Endodermal cell (in vitro differentiated cells): ENCODE results near the gene PRKCD. TPM values are rescaled to one million over a fixed set of nuclear protein-coding genes. Genes with fewer than 3 reads are reported as not detected.

ENCODE experiments used
- DNase-seq: peaks from one replicate; pipeline ENCODE4 v3.0.0-alpha.2; 2017
- H3K27ac ChIP-seq: 2 replicates; pipeline ENCODE4 v1.5.1; 2013; ENCODE audit warnings: mild to moderate bottlenecking, low read depth, low read length, moderate library complexity
- H3K27me3 ChIP-seq: 2 replicates; pipeline ENCODE4 v1.6.1; 2013; ENCODE audit warnings: mild to moderate bottlenecking, low read length, moderate library complexity; ENCODE audit not compliant: insufficient read depth, control insufficient read depth, poor library complexity, severe bottlenecking
- H3K36me3 ChIP-seq: 2 replicates; pipeline ENCODE4 v1.7.0; 2013; ENCODE audit warnings: mild to moderate bottlenecking, low read length, moderate library complexity; ENCODE audit not compliant: control insufficient read depth, insufficient read depth
- H3K4me1 ChIP-seq: one replicate; pipeline ENCODE4 v1.7.0; 2013; ENCODE audit warnings: low read length; ENCODE audit not compliant: control insufficient read depth, insufficient read depth
- H3K4me3 ChIP-seq: 2 replicates; pipeline ENCODE4 v1.5.1; 2013; ENCODE audit warnings: mild to moderate bottlenecking, low read length, moderate library complexity
- H3K9ac ChIP-seq: 2 replicates; pipeline ENCODE4 v1.6.1; 2013; ENCODE audit warnings: mild to moderate bottlenecking, low read length, moderate library complexity; ENCODE audit not compliant: poor library complexity, severe bottlenecking; ENCODE audit errors: extremely low read depth
- H3K9me3 ChIP-seq: 2 replicates; pipeline ENCODE4 v1.6.1; 2013; ENCODE audit warnings: mild to moderate bottlenecking, low read length, moderate library complexity; ENCODE audit not compliant: control insufficient read depth
- H3K27ac Mint-ChIP-seq: 2 replicates; pipeline ENCODE4 v1.8.0; 2020; ENCODE audit warnings: mixed read lengths
- H3K27me3 Mint-ChIP-seq: 2 replicates; pipeline ENCODE4 v1.8.0; 2021; ENCODE audit warnings: mild to moderate bottlenecking, mixed read lengths; ENCODE audit not compliant: insufficient read depth
- H3K36me3 Mint-ChIP-seq: 2 replicates; pipeline ENCODE4 v1.8.0; 2020; ENCODE audit warnings: low read depth, mixed read lengths
- H3K4me1 Mint-ChIP-seq: 2 replicates; pipeline ENCODE4 v1.8.0; 2020; ENCODE audit warnings: mixed read lengths
- H3K4me3 Mint-ChIP-seq: 2 replicates; pipeline ENCODE4 v1.8.0; 2020; ENCODE audit warnings: mild to moderate bottlenecking, moderate library complexity, mixed read lengths
- H3K9me3 Mint-ChIP-seq: 2 replicates; pipeline ENCODE4 v1.8.0; 2020; ENCODE audit warnings: mild to moderate bottlenecking, mixed read lengths
- WGBS, 2 experiments: methylation state at CpG; one replicate each; pipeline versions ENCODE4 v1.1.5 to v1.1.7; 2013; ENCODE audit warnings: missing lambda C conversion rate in 2 of 2, mixed read lengths in 1 of 2; ENCODE audit not compliant: insufficient coverage in 1 of 2, insufficient read length in 1 of 2; 5-methylcytosine and 5-hydroxymethylcytosine counted together
- total RNA-seq, 2 donors: library from RNA; stranded (reverse); fragmentation: NEBNext Ultra II Directional in 1 of 2; extraction: Animal tissue kit (Norgen Biotek cat#: 25700) in 1 of 2; gene quantifications; 2 replicates in 1 of 2; 3 replicates in 1 of 2; pipeline ENCODE4 v1.2.1, GENCODE V29; 2021
- TF ChIP-seq, protein P1 (sequence below): fragments of 200-600 bp; sonication (generic); conservative IDR thresholded peaks from 2 replicates; pipeline ENCODE4 v1.5.0; 2021; ENCODE audit warnings: antibody characterized with exemption, mild to moderate bottlenecking

PRKCD gene
- total RNA-seq, 2 donors from 2014 or later: 19.9 to 26.6 TPM

DNA sequence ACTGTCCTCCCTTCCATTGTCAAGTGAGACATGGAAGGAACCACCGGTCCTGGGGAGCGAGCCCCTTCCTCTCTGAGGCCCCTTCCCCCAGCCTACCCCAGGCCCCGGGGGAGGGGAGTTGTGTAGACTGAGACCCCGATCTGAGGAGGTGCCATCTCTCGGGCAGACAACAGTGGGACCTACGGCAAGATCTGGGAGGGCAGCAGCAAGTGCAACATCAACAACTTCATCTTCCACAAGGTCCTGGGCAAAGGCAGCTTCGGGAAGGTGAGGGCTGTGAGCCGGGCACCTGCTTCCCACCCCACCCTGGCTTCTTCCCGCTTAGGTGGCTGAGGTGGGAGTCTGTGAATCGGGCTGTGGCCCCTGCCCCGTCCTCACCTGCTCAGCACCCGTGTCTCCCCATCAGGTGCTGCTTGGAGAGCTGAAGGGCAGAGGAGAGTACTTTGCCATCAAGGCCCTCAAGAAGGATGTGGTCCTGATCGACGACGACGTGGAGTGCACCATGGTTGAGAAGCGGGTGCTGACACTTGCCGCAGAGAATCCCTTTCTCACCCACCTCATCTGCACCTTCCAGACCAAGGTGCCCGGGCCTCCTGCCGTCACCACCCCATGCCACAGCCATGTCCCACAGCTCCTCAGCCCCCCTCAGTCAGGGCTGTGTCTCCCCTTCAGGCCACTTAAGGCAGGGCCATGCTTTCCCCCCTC lies 24.9 kb downstream of the PRKCD start:
- H3K27me3 Mint-ChIP-seq: no peaks in the 10 kb centered on the region
- H3K27ac ChIP-seq: no peak overlapping the region
- no peaks in the 10 kb centered on the region for H3K4me1 ChIP-seq
- 92 to 95% methylated on average over 11 to 20 of the region's 20 CpGs for WGBS, 2 experiments
- H3K9me3 ChIP-seq: no peaks in the 10 kb centered on the region
- H3K9ac ChIP-seq: no peak overlapping the region
- TF ChIP-seq, protein P1, sequence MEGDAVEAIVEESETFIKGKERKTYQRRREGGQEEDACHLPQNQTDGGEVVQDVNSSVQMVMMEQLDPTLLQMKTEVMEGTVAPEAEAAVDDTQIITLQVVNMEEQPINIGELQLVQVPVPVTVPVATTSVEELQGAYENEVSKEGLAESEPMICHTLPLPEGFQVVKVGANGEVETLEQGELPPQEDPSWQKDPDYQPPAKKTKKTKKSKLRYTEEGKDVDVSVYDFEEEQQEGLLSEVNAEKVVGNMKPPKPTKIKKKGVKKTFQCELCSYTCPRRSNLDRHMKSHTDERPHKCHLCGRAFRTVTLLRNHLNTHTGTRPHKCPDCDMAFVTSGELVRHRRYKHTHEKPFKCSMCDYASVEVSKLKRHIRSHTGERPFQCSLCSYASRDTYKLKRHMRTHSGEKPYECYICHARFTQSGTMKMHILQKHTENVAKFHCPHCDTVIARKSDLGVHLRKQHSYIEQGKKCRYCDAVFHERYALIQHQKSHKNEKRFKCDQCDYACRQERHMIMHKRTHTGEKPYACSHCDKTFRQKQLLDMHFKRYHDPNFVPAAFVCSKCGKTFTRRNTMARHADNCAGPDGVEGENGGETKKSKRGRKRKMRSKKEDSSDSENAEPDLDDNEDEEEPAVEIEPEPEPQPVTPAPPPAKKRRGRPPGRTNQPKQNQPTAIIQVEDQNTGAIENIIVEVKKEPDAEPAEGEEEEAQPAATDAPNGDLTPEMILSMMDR: no peak
- no peak overlapping the region for H3K27ac Mint-ChIP-seq
- no peak for DNase-seq
- peaks cover 44% of the 10 kb centered on the region for H3K36me3 Mint-ChIP-seq
- no peak overlapping the region for H3K4me3 ChIP-seq
- H3K4me3 Mint-ChIP-seq: no peak overlapping the region
- no peaks in the 10 kb centered on the region for H3K27me3 ChIP-seq
- H3K9me3 Mint-ChIP-seq: no peaks in the 10 kb centered on the region
- no peaks in the 10 kb centered on the region for H3K4me1 Mint-ChIP-seq
- H3K36me3 ChIP-seq: peaks cover 14% of the 10 kb centered on the region

DNA sequence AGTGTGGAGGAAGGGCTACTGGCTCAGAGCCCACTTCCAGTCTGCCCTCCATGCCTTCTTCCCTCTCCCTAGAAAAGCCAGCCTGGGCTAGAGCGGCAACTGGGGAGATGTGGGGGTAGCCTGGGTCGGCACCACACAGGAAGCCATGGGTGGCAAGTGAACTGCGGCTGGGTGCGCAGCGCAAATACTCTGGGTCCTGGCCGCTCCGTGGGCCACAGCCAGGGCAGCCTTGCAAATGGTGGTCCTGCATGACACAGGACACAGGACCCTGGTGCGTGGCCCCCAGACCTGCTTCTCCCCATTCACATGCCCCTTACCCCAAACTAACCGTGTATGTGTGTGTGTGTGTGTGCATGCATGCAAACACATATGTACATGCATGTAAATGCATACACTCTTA lies 25.7 kb downstream of the PRKCD start:
- Mint-ChIP-seq H3K27ac (no peak overlapping the region), H3K4me3 (no peak overlapping the region), H3K9me3 (no peaks in the 10 kb centered on the region), H3K4me1 (no peaks in the 10 kb centered on the region), H3K27me3 (no peaks in the 10 kb centered on the region), H3K36me3 (peaks cover 41% of the 10 kb centered on the region)
- whole genome bisulfite sequencing, 2 experiments: 94 to 98% methylated on average over 6 to 9 of the region's 9 CpGs
- H3K36me3 ChIP-seq: peaks cover 15% of the 10 kb centered on the region
- H3K27me3 ChIP-seq: no peaks in the 10 kb centered on the region
- H3K4me3 ChIP-seq: no peak overlapping the region
- no peaks in the 10 kb centered on the region for H3K9me3 ChIP-seq
- TF ChIP-seq, protein P1: no peak
- H3K4me1 ChIP-seq: no peaks in the 10 kb centered on the region
- H3K27ac ChIP-seq: no peak overlapping the region
- no peak for DNase-seq
- no peak overlapping the region for H3K9ac ChIP-seq

DNA sequence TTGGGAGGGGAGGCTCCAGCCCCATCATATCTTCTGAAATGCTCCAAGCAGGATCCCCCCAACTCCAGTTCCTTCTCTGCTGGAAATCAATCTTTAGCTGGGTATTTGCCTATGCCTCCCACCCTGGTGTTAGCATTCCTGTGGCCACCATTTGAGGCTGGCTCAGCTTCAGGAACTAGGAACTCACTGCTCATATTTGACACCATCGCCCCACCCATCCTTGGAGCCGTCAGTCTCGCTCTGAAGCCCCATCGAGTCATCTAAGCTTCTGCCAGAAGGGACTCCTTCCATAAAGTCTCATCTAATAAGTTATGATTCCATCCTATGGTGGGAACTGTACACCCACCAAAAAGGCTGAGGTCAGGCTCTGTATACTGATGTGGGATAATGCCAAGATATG lies 26.4 kb downstream of the PRKCD start:
- Mint-ChIP-seq H3K36me3 (peaks cover 45% of the 10 kb centered on the region), H3K9me3 (no peaks in the 10 kb centered on the region), H3K4me3 (no peak overlapping the region), H3K27ac (no peak overlapping the region), H3K4me1 (no peaks in the 10 kb centered on the region), H3K27me3 (no peaks in the 10 kb centered on the region)
- no peaks in the 10 kb centered on the region for H3K4me1 ChIP-seq
- WGBS, 2 experiments: 97% methylated on average over 4 of the region's 4 CpGs; no CpG with 5 or more reads in 1 of the 2 experiments
- H3K9me3 ChIP-seq: no peaks in the 10 kb centered on the region
- no peak overlapping the region for H3K9ac ChIP-seq
- DNase-seq: no peak
- no peak overlapping the region for H3K4me3 ChIP-seq
- H3K36me3 ChIP-seq: peaks cover 20% of the 10 kb centered on the region
- no peak overlapping the region for H3K27ac ChIP-seq
- H3K27me3 ChIP-seq: no peaks in the 10 kb centered on the region
- TF ChIP-seq, protein P1: no peak
